ENCODE measurements around the gene SMIM32.

SMIM32 gene

DNA sequence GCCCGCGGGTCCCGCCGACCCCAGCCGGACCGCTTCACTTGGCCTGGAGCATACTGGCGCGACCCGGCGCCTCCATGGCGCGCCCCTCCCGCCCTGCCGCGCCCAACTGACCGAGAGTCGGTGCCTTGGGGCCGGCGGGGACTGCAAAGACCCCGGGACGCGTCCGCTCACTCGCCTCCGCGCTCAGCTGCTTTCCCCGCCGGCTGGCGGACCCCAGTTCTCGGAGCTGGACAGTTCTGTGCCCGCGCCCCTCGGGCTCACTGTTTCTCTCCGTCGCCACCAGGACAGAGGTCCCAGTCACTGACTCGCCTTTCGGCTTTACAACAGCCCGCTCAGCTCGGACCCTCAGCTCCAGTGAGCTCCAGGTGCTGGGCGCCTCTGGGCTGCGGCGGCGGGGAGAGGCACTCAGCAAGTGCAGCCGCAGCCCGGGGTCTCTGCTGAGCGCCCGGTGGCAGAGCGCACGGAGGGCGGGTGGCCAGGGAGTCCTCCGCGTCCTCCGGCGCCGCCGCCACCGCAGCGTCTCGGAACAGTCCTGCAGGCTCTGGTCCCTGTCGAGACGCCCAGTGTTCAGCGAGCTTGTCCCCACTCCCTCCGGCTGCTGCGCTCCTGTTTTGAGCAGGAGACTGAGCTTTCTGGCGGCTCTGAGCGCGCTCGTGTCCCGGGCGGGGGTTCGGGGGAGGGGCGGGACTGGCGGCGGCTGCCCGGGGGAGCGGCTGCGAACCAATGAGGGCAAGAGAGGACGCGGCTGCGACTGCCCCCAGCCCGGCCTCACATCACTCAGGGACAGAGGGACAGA, at the start of gene SMIM32:
Gene SMIM32, minus strand, starts transcription at position 637 of the 796 bp plus-strand sequence. CDS start 638 bp downstream, outside the sequence.
- peak within 1 kb of the TSS; percentile 34 for H3K4me3 ChIP-seq (ENCODE audit: low read depth, low read length)

- no peak overlapping the region for H3K4me3 ChIP-seq (ENCODE audit: low read depth, low read length)
Measured at GRCh38 chr5:136242611-136243010, 49.6 kb upstream of the SMIM32 start.

GRCh38 chr5:136242136-136242535, 49.2 kb upstream of the SMIM32 start:
- H3K4me3 ChIP-seq (ENCODE audit: low read depth, low read length), result no peak overlapping the region

DNA sequence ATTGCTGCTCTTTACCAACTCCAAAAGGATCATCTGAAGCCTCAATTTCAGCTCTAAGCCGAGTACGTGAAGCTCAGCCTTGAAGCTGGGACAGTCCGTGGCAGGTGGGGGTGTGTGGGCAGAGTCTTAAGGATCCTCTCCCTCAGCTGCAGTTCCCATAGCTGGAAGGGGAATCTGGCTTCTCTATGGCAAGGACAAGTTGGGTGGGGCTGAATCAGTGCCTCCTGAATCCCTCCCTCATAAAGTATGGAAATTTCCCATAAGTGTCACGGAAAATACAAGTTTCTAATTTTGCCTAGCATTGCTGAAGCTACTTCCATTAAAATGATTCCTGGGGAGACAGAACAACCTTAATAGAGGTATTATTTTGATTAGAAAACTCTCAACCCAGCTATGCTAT, 47.9 kb upstream of the SMIM32 start:
- H3K4me3 ChIP-seq (ENCODE audit: low read depth, low read length), result no peak overlapping the region

DNA sequence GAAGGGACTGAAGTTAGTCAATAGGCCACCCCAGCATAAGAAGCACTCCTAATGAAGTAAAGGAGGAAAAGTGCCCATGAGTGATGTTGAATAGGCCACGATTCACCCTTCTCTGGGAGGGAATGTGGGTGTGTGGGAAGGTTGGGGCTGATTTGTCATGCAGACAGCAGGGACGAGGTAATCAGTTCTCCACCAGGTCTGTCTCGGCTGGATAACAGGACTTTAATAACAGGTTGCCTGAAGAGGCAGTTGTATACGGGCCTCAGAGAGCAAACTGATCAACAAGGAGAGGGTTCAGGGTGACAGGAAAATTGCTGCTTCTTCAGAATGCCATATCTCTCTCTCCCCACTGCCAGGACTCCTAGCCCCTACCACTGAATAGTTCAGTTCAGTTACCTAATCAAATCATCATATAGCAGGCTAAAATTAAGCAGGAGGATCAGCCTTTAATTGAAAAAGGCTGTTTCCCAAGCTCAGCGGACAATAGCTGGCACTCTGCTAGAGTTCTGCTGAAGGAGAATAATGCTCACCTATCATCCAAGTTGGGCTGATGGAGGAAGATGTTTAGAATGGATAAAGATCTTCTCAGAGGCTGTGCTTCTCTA, 43.6 kb upstream of the SMIM32 start:
- no peak overlapping the region for H3K4me3 ChIP-seq (ENCODE audit: low read depth, low read length)

GRCh38 chr5:136235321-136235720, 42.4 kb upstream of the SMIM32 start:
- no peak overlapping the region for H3K4me3 ChIP-seq (ENCODE audit: low read depth, low read length)

- H3K4me3 ChIP-seq (ENCODE audit: low read depth, low read length), result no peak overlapping the region
Measured at GRCh38 chr5:136232316-136232715, 39.4 kb upstream of the SMIM32 start.

- H3K4me3 ChIP-seq (ENCODE audit: low read depth, low read length), result no peak overlapping the region
Measured at GRCh38 chr5:136230176-136230575, 37.2 kb upstream of the SMIM32 start.

DNA sequence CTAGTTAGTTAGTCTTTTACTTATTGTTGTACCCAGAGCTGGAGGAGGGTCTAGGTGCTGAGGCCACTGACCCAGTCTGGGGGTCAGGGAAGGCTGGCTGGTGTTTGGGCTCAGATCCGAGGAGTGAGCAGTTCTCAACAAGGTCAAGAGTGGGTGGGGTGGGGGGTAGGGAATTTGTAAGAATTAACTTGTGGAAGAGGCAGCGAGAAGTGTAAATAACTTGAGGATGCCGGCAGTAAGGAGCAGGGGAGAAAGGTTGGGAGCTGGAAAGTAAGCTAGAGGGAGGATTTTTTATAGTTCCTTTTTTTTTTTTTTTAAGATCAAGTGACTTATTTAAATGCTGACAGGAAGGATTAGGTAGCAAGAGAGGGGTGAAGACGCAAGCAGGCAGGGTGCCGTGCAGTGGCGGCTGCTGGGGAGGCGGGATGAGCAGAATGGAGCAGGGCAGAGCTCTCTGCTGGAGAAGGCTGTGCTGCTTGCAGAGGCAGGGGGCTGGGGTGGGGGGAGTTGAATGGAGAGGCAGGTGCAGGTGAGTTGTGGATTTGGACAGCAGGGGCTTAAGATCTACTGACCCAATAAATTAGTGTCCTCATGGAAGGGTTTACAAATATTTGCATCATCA, 35.3 kb upstream of the SMIM32 start:
- H3K4me3 ChIP-seq (ENCODE audit: low read depth, low read length), result no peak overlapping the region

DNA sequence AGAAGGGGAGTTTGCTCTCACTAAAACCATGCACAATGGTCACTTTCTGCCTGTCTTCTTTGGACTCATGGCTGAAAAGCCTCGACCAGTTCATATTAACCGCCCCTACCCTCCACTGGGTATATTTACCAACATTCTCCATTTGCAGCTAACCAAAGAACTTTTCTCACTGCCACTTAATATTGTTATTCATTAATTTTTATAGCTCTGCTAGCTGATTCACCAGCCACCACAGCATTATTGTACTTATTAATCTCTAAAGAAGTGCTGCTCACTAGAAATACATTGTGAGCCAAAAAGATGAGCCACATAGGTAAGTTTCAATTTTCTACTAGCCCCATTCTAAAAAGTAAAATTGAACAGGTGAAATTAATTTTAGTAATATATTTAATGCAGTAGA, 33.4 kb upstream of the SMIM32 start:
- H3K4me3 ChIP-seq (ENCODE audit: low read depth, low read length), result no peak overlapping the region

GRCh38 chr5:136225796-136226195, 32.8 kb upstream of the SMIM32 start:
- H3K4me3 ChIP-seq (ENCODE audit: low read depth, low read length), result no peak overlapping the region

DNA sequence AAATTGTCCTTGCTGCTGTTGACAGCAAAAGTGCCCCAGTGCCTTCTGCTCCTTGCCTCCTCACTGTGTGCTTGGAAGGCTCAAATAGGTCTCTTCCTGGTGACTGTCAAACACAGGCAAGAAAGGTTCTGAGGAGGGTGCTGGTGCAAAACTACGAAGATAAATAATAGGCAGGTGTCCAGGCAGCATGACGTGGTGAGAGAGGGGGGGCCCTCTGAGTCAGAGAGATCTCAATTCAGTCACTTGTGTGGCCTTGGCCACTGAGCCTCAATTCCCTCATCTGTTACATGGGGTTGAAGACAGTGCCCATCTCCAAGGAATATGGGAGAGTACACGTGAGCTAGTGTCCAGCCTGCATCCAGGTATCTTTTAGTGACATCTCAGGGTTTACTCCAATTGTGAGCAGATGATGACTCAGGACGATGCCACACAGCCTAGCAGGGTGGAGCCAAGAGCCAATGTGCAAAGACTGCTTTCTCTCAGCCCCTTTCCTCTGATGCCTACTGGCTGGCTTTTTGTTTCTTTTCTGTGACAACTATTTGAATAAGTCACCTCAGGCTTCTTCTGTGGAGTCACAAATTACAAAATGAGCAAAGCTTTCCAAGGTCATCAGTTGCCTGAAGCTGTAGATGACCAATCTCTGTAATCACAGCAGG, 29.7 kb upstream of the SMIM32 start:
- no peak overlapping the region for H3K4me3 ChIP-seq (ENCODE audit: low read depth, low read length)

DNA sequence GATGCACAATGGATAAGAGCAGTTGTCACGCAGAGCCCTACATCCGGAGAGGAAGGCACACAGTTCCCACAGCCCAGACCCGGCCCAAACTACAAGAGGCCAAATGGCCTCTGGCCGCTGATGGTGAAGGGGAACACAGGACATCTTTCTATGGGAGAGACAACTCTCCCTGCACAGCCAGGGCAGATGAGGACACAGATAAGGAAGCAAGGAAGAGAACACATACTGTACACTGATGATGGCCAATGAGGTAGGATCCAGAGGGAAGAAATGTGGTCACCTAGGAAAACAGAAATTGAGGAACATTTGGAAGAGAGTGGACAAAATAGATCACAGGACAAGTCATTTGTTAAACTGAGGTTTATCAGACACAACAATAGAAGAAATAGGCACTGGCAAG, 28.4 kb upstream of the SMIM32 start:
- H3K4me3 ChIP-seq (ENCODE audit: low read depth, low read length), result no peak overlapping the region

DNA sequence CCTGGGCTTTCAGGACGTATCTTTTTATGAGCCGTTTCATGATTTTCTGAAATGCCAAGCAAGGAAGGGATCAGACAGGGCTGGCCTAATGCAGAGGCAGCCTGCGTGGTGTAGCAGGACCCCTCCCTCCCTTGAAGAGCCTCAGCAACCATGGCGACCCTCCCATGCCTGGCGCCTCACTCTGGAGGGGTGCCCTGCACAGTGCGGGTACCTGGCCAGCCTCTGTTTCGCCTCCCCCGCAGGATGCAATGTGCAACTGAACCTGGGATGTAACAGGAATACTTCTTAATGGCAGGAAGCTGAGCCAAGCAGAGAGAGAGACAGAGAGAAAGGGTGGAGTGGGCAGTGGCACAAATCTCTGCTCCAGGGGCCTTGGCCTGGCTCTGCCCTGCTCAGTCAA, 23.3 kb upstream of the SMIM32 start:
- H3K4me3 ChIP-seq (ENCODE audit: low read depth, low read length), result no peak overlapping the region

DNA sequence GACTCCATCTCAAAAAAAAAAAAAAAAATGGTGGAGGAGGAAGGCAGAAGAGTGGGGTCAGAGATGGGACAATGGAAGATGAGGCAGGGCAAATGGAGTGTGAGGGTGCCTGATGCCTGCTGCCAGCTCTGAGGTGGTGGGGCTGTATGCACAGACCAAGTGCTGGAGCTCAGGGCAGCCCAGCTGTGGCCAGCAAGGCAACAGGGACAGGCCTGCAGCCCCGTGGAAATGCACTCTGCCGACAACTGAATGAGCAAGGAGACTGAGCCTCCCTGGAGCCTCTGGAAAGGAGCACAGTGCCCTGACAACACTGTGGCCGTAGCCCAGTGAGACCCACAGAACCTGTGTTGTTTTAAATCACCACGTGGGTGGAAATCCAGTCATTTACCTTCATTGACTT, 22.9 kb upstream of the SMIM32 start:
- no peak overlapping the region for H3K4me3 ChIP-seq (ENCODE audit: low read depth, low read length)

DNA sequence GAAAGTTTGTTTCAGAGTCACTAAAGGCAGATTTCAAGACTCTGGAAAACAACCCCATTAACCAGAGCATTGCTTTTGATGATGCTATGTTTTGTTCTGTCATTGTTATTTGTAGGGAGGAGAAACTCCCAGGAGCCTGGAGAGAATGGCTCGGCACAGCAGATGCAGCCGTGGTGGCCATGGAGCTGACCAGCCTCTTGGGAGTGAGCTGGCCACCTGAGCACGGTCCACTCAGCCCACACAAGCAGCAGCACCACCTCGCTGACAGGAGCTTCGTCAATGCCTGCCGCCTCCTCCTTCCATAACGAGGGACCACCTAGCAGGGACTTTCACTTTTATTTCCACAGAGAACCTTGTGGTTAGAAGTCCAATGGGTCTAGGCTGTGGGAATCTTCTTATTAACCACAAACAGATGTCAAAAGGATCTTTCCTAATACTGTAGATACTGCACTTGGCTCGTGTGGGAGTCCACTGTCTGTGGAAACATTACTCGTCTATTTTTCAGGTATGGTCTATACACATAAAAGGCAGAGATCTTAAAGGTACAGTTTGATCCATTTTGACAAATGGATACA, 21.0 kb upstream of the SMIM32 start:
- H3K4me3 ChIP-seq (ENCODE audit: low read depth, low read length), result no peak overlapping the region

DNA sequence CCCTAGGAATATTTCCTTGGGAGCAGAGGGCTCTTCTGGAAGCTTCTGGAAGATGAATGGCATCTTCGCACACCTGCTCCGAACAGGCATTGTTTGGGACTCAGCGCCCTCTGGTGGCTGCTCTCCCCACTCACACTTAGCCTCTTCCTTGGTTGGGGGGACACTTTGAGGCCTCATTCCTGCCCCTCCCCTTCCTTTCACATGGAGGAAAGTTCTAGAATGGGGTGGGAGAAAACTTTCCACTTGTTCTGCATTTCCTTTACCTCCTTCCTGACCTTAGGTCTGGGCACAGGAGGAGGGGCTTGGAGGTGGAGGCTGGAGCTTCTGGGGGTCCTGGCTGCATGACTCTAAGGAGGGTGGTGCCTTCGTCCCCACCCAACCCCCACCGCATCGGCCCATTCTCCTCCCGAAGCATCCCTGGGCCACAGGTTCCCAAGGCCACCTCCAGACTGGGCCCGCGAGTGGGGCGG, 19.3 kb upstream of the SMIM32 start:
- no peak overlapping the region for H3K4me3 ChIP-seq (ENCODE audit: low read depth, low read length)

DNA sequence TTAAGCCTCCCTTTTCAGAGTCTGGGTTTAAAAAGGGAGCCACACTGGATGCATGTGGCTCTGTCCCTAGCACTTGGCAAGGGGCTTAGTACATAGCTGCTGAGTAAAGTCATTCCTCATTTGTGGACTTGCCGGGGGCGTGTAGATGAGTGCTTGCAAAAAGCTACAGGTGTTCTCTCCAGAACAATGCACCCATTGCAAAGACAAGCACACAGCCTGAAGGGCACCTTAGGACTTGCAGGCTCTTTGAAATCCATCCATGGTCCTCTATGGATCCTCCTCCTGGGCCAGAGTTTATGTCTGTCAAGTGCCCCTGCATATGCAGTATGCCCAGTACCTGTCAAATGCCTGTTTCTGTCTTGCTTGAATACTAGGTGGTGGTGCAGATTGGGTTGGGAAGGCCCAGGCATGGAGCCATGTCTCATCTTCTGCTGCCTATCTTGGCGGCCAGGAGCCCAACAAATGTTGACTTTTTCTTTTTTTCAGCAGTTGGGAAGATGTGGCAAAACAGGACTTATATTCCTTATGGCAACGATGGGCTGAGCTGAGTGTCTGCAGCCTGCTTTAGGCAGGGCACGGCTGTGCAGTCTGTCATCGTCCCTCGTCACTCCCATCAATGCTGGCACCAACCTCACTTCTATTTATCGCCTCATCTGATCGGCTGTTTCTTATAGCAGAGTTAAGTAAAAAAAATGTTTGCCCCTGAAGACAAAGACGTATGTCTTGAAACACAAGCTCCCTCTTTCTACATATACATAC, 18.5 kb upstream of the SMIM32 start:
- H3K4me3 ChIP-seq (ENCODE audit: low read depth, low read length), result no peak overlapping the region

DNA sequence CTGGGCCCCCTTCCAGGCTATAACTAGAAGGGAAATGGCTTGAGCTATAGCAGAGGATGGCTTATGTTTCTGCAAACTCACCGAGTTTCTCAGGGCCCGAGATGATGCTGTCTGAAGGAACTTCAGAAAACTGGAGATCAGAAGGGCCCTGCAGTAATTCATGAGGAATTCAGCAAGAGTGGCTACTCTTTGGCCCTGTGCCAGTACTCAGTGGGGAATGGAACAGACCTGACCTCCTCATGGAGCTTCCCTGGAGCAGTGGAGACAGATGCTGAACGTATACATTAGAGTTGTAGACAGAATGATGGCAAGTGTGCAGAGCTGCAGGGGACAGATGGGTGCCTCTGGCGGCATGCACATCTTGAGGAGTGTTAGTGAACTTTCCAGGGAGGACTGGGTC, 17.3 kb upstream of the SMIM32 start:
- H3K4me3 ChIP-seq (ENCODE audit: low read depth, low read length), result no peak overlapping the region

DNA sequence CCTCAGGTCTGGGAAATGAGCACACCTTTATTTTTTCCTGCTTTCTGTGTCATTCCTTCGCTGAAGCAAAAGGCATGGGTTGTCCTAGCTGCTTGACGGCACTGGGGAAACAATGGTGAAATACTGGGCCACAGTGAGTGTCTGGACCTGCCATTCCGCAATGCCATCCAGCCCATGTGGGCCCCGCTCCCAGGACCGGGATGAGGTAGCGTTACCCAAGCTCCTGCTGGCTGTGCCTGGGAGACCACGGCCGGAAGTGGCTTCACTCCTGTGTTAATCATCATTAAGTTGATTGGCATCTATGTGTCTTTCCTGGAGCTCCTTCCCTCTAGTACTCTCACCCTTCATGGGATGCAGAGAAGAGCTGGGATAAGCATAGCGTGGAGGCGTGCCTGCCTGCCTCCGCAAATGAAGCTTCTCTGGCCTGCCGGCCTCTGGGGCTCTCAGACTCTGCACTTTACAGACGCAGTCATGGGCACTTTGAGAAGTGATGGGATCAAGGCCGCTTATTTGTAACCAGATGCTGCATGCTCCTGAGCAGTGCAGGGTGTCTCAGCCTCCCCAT, 16.5 kb upstream of the SMIM32 start:
- H3K4me3 ChIP-seq (ENCODE audit: low read depth, low read length), result no peak overlapping the region

Data from iPS-11a (cell line).